HG03442 (cell line): ENCODE results near the gene CD164.
"Not testable (repeated sequence)": the region's sequence is repeated elsewhere in the genome, so short reads cannot be mapped to it uniquely, and the experiment has no call there.

ENCODE experiments used
- ATAC-seq: cut with Tn5 transposase; IDR thresholded peaks from one replicate; pipeline ENCODE4 v1.9.1; 2021; ENCODE audit warnings: mild to moderate bottlenecking, moderate library complexity; ENCODE audit not compliant: unreplicated experiment

CD164 gene

DNA sequence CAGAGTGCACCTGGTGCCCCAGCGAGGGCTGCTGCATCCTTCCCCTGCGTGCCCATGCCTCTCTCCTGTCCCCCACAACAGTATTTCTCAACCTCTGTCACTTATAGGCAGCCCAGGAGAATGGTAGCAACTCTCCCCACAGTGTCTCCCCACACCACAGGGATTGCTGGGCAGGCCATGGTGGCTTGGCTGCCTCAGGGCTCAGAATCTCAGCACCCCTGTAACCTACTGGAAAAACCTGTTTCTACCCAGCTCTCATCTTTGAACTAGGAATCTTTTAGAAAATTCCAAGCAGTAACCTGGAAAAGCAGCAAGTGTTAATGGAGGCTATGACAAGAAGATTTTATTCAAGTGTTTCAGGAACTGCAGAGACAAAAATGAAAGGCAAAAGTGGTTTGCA, 38.0 kb downstream of the CD164 start:
- ATAC-seq, result no peak

DNA sequence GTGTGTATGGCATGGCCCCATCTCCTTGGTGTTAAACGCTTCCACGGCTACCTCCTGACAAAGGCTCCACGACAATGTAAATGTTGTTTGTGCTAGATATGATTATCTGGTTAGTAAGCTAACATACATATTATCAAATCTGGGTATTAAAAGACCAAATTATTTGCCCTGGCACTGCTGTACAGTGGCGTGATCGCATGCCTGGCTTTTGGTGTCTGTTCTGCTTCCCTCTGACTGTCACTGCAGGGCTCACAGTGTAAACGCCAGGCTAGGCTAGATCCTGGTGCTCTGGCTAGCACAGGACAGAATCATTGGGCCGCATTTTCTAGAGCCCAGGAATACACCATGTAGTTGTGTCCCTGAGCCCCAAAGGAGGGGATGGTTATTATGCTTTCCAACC, 38.7 kb downstream of the CD164 start:
- no peak for ATAC-seq

DNA sequence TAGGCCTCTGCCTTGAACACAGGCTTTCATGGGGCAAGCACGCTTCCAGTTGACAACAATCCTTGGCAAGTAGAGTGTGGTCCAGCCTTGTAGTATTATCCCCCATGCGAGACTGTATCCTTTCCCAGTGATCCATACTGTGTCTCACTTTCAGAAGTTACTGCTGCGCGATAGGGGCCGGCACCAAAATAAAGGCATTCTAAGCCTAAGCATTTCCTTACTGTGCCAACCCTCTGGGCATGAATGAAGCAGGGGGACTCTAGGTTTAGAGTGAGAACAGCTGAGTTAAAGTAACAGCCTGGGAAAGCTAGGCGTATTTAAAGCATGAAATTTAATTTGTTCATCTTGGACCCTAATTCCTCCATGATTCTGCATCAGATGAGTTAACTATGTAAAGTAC, 39.4 kb downstream of the CD164 start:
- no peak for ATAC-seq

DNA sequence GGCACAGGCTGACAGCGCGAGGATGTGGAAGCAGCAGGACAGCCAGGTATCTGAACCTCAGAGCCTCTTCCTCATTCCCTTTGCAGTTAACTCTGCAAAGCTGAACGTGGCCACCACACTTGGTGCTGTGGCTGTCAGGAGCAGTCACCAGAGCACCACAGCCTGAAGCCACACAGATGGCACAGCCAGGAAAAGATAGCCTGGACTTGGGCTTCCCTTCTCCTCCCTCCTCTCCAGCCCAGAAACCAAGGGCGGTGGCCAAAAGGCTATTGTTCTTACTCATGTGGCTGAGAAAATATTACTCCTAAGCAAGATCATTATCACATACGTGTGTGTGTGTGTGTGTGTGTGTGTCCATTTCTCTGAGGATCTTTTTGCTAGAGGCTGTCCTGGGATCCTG, 39.8 kb downstream of the CD164 start:
- no peak for ATAC-seq

- no peak for ATAC-seq
These were observed 41.5 kb downstream of the CD164 start for GRCh38 chr6:109340811-109341210.

DNA sequence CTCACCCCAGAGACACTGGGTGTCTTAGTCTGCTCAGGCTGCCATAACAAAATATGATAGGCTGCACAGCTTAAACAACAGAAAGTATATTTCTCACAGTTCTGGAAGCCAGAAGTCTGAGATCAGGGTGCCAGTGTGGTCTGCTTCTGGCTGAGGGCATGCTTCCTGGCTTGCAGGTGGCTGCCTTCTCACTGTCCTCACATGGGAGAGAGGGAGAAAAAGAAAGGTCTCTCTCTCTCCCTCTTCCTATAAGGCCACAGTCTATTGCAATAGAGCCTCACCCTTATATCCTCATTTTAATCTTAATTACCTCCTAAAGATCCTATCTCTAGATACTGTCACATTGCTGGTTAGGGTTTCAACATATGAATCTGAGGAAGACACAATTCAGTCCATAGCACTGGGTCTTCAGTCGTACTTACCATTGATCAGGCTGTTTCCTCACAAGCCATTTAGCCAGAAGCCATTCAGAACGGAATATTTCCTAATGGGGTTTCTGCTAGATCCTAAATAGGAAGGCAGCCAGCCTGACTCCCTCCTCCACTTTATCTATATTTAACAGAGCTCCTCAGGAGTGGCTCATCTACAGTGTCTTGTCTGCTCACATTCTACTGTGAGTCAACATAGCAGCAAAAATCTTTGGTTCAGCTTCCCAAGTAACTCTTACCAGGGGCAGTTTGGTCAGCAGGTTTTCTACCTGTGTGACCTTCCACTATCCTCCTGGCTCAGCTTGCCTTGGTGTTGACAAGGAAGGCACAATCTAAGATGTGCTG, 42.2 kb downstream of the CD164 start:
- ATAC-seq, result no peak

GRCh38 chr6:109336221-109336961, 45.9 kb downstream of the CD164 start:
- ATAC-seq, result no peak

DNA sequence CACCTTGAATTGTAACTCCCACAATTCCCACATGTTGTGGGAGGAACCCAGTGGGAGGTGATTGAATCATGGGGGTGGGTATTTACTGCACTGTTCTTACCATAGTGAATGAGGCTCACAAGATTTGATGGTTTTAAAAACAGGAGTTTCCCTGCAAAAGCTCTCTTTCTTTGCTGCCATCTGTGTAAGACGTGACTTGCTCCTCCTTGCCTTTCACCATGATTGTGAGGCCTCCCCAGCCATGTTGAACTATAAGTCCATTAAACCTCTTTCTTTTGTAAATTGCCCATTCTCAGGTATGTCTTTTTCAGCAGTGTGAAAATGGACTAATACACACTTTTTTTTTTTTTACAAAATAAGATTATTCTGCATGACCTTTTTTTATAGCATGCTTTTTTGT, 48.4 kb downstream of the CD164 start:
- not testable (repeated sequence) for ATAC-seq

GRCh38 chr6:109332748-109333147, 49.5 kb downstream of the CD164 start:
- peak; percentile 55 for ATAC-seq

DNA sequence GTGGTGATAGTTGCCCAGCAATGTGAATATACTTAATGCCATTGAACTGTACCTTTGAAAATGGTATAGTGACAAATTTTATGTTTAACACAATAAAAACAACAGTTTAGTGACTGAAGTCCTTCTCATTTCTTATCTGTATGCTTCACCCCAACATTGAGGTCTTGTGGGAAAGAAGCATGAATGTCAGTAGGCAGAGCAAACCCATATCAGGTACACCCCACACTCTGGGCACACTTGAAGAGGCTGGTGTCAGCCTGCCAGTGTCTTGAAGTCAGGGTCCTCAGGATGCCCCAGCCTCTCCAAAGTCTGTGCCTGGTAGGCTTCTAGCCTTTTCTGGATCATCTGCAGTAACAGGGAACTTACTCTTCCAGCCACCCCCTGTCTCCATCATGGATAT, 51.2 kb downstream of the CD164 start:
- ATAC-seq, result no peak

DNA sequence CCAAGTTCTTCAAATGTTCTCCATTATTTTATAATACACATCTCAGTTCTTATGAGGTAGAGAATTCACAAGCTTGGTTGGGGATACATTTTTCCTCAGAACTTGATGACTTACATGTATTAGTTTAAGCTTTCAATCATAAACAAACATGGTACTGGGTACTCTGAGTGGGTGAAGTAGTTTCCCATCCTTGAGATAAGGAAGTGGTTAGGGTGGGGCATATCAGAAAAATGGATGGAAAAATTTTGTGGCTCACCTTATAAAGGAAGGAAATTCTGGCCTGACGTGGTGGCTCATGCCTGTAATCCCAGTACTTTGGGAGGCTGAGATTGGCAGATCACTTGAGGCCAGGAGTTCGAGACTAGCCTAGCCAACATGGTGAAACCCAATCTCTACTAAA, 52.0 kb downstream of the CD164 start:
- no peak for ATAC-seq

DNA sequence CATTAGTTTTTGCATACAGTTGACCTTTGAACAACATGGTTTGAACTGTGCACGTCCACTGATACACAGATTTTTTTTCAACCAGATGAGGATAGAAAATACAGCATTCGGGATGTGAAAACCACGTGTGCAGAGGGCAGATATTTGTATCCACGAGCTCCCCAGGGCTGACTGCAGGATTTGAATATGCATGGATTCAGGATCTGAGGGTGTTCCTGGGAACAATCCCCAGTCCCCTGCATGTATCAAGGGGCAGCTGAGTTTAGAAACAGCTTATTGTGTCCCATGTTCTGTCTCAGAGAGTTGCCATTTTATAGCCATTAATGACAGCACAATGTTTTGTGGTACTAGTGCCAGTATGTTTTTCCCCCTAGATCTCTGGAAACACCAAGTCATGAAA, 53.6 kb downstream of the CD164 start:
- no peak for ATAC-seq

DNA sequence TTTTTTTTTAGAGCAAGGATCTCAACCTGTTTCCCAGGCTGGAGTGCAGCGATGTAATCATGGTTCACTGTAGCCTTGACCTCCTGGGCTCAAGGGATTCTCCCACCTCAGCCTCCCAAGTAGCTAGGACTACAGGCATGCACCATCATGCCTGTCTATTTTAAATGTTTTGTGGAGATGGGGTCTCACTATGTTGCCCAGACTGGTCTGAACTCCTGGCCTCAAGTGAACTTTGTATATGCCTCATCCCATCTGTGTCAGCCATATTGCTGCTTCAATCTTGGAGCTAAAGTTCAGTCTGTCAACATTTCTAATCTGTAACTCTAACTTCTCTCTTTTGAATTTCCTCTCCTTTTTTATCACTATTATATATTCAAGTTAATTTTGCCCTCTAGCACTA, 54.3 kb downstream of the CD164 start:
- ATAC-seq, result no peak

- no peak for ATAC-seq
These were observed 54.8 kb downstream of the CD164 start for GRCh38 chr6:109327491-109327890.

DNA sequence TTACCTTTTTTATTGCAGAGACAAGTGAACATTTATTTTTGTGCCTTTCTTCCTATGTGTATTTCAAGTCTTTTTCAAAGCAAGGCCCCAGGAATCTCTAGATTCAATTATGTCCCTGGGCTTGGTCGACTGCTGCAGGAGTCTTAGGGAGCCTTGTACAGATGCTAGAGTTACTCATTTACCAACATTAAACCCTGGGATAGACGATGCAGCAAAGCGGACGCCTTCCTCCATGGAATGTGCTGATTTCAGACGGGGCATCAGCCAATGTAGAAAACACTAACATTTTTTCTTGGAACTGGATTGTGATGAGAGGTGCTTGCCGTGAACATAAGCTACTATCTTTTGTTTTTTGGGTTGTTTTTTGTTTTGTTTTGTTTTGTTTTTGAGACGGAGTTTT, 55.9 kb downstream of the CD164 start:
- ATAC-seq, result no peak

DNA sequence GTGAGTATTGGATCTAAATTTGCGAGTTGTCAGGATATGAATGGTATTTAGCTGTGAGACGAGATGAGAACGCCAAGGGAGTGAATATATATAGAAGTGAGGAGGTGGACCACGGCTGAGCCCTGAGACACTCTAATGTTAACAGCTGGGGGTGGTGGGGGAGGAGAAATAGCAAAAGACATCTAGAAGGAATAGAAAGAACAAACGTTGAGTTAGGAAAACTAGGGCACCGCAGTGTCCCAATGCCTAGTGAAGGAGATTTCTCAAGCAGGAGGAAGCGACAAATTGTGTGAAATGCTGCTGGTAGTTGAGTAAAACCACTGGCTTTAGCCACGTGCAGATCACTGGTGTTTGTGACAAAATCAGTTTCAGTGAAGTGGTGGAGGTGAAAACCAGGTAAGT, 56.9 kb downstream of the CD164 start:
- no peak for ATAC-seq

DNA sequence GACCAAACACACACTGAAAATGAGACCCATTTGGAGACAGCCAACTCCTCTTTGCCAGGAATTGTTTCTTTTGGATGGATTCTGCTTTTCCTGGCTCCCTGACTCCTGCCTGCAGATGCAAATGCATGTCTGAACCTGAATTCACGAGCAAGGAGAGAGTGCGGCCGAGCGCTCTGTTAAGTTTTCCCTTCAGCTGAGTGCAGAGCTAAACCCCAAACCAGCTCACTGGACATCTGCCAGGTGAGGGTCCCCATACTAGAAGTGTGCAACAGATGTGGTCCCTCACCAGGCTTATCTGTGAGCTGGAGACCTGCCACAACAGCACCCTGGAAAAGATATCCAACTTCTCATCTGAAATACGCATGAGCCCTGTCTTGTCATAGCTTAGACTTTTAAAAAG, 59.0 kb downstream of the CD164 start:
- no peak for ATAC-seq

DNA sequence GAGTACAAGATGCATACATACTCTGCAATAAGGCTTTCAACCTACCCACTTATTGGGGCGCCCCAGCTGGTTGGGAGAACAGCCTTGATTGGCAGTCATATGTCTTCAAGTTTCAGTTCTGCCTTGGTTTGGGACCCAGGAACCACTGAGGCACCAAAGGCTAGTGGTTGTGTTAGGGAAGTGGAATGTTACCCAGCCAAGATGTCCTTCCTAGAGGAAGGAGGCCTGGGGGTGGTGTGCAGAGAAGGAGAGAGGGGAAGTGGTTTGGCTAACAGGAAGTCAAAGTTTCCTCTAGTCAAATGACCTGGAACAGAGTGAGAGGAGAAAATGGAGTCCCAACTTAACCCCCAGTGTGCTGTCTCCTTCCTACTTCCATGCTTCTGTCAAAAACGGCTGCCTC, 59.4 kb downstream of the CD164 start:
- ATAC-seq, result no peak

- ATAC-seq, result no peak
These were observed 60.5 kb downstream of the CD164 start for GRCh38 chr6:109321752-109322151.

- ATAC-seq, result no peak
These were observed 62.2 kb downstream of the CD164 start for GRCh38 chr6:109320072-109320471.

- ATAC-seq, result no peak
These were observed 63.9 kb downstream of the CD164 start for GRCh38 chr6:109318328-109318876.

DNA sequence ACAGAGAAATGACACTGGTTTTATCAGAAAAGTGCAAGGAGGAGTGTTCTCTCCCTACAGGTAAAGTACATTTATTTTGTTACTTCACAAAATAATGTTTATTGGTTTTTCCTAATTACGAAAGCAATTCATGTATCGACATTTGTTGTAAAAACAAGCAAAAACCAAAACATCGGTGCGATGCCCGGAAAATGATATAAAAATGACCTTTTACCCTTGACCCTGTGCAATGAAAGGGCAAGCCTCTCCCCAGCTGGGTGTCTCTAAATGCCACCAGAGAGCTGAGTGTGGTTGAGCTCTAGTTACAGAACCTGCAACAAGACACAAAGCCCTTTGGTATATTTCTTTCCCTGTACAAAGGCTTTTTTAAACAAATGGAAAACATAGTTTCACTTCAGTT, 65.4 kb downstream of the CD164 start:
- no peak for ATAC-seq
